Cardiac muscle cell (in vitro differentiated cells and primary cell): ENCODE measurements around the gene AXL. TPM values are rescaled to one million over a fixed set of nuclear protein-coding genes. Genes with fewer than 3 reads are reported as not detected.
"Not testable (repeated sequence)": the region's sequence is repeated elsewhere in the genome, so short reads cannot be mapped to it uniquely, and the experiment has no call there.

Source experiments
- DNase-seq, 2 donors: peaks; one replicate each; pipeline versions ENCODE4 v3.0.0 to v3.0.0-alpha.2; 2010 to 2017; ENCODE audit warnings: low read depth in 1 of 2, low spot score in 1 of 2
- H3K27ac ChIP-seq: fragments of 200-600 bp; sonication (generic); 2 replicates; pipeline ENCODE4 v1.5.1; 2016
- H3K27me3 ChIP-seq: fragments of 200-600 bp; sonication (generic); 2 replicates; pipeline ENCODE4 v1.6.0; 2016; ENCODE audit warnings: control low read depth
- H3K36me3 ChIP-seq: fragments of 200-600 bp; sonication (generic); 2 replicates; pipeline ENCODE4 v1.5.1; 2016; ENCODE audit warnings: control low read depth
- H3K4me1 ChIP-seq: fragments of 200-600 bp; sonication (generic); 2 replicates; pipeline ENCODE4 v1.8.1; 2017; ENCODE audit warnings: low read depth, mild to moderate bottlenecking, mixed run types
- H3K4me3 ChIP-seq: fragments of 200-600 bp; sonication (generic); 2 replicates; pipeline ENCODE4 v1.5.1; 2016; ENCODE audit warnings: mild to moderate bottlenecking
- H3K9me3 ChIP-seq: fragments of 200-600 bp; sonication (generic); 2 replicates; pipeline ENCODE4 v1.5.1; 2017; ENCODE audit warnings: low read depth, mild to moderate bottlenecking, control low read depth
- CTCF ChIP-seq: IDR thresholded peaks from 2 replicates; pipeline ENCODE4 v1.5.1; 2012; ENCODE audit warnings: low read depth, mild to moderate bottlenecking, low read length
- polyA plus RNA-seq: library from polyadenylated mRNA; unstranded; fragments of >200 nt; fragmentation: Nextera tagmentation; extraction: Ambion mirVana; gene quantifications from 2 replicates; pipeline ENCODE4 v1.2.1, GENCODE V29; 2016
- total RNA-seq: library from RNA; depleted of rRNA; stranded (reverse); fragments of >200 nt; gene quantifications from 2 replicates; pipeline ENCODE4 v1.2.3, GENCODE V29; 2016

Gene AXL
- total RNA-seq = 62.7 and 68.5 TPM in 2 replicates
- polyA plus RNA-seq = 16.6 and 26.2 TPM in 2 replicates

- no peak for TF ChIP-seq CTCF
- peak within 1 kb of the TSS; percentile 42 for H3K4me3 ChIP-seq
- peaks cover 4% of the 10 kb centered on the region for H3K4me1 ChIP-seq
- H3K36me3 ChIP-seq = no peaks in the 10 kb centered on the region
- peak within 1 kb of the TSS; percentile 87 for H3K27ac ChIP-seq
- H3K9me3 ChIP-seq = no peaks in the 10 kb centered on the region
- DNase-seq = peak; percentile 83 to 91
- H3K27me3 ChIP-seq = no peaks in the 10 kb centered on the region
Measured at GRCh38 chr19:41218615-41219507, at the start of gene AXL. Gene AXL, plus strand, starts transcription at chr19:41219223. Its CDS starts 170 bp downstream, at chr19:41219393.

- no peak for DNase-seq
- Histone ChIP-seq H3K9me3 (no peaks in the 10 kb centered on the region), H3K4me1 (peaks cover 11% of the 10 kb centered on the region), H3K27me3 (no peaks in the 10 kb centered on the region), H3K36me3 (no peaks in the 10 kb centered on the region), H3K27ac (no peak overlapping the region), H3K4me3 (no peak overlapping the region)
- TF ChIP-seq CTCF = no peak
Measured at GRCh38 chr19:41172297-41173164, 46.5 kb upstream of the AXL start.

- no peak overlapping the region for H3K27ac ChIP-seq
- no peaks in the 10 kb centered on the region for H3K36me3 ChIP-seq
- no peaks in the 10 kb centered on the region for H3K9me3 ChIP-seq
- TF ChIP-seq CTCF = no peak
- DNase-seq = no peak
- H3K27me3 ChIP-seq = no peaks in the 10 kb centered on the region
- no peak overlapping the region for H3K4me3 ChIP-seq
- peaks cover 11% of the 10 kb centered on the region for H3K4me1 ChIP-seq
Measured at GRCh38 chr19:41174297-41174928, 44.6 kb upstream of the AXL start.

- no peak overlapping the region for H3K4me3 ChIP-seq
- H3K9me3 ChIP-seq = no peaks in the 10 kb centered on the region
- H3K27me3 ChIP-seq = no peaks in the 10 kb centered on the region
- DNase-seq = peak; percentile 73 to 75
- no peaks in the 10 kb centered on the region for H3K36me3 ChIP-seq
- H3K27ac ChIP-seq = peak overlapping the region; percentile 27
- no peak for TF ChIP-seq CTCF
- H3K4me1 ChIP-seq = peaks cover 11% of the 10 kb centered on the region
Measured at GRCh38 chr19:41175801-41176777, 42.9 kb upstream of the AXL start.

GRCh38 chr19:41180173-41180572 is 38.9 kb upstream of the AXL start:
- H3K9me3 ChIP-seq, H3K27ac ChIP-seq, H3K4me3 ChIP-seq, H3K36me3 ChIP-seq, DNase-seq, H3K27me3 ChIP-seq: not testable (repeated sequence)
- H3K4me1 ChIP-seq = peaks cover 11% of the 10 kb centered on the region
